GM19452 (cell line): Measurements from ENCODE around the gene ADORA1.

Experiments
- ATAC-seq: cut with Tn5 transposase; IDR thresholded peaks from one replicate; pipeline ENCODE4 v1.9.1; 2021; ENCODE audit not compliant: unreplicated experiment

Gene ADORA1

GRCh38 chr1:203184467-203184866, 56.9 kb downstream of the ADORA1 start:
- no peak for ATAC-seq

- ATAC-seq = no peak
Measured at GRCh38 chr1:203185061-203185461, 57.5 kb downstream of the ADORA1 start.

- no peak for ATAC-seq
Measured at GRCh38 chr1:203185585-203185984, 58.1 kb downstream of the ADORA1 start.

- no peak for ATAC-seq
Measured at GRCh38 chr1:203186091-203186445, 58.5 kb downstream of the ADORA1 start.

GRCh38 chr1:203186446-203187303, 59.1 kb downstream of the ADORA1 start, which contains the start of gene CHI3L1:
CHI3L1 (minus strand) TSS chr1:203186704; CDS start chr1:203186623, 81 bp downstream.
- no peak for ATAC-seq

- ATAC-seq = no peak
Measured at GRCh38 chr1:203187304-203187685, 59.8 kb downstream of the ADORA1 start.

GRCh38 chr1:203187689-203188264, 60.3 kb downstream of the ADORA1 start:
- no peak for ATAC-seq

GRCh38 chr1:203188686-203189232, 61.2 kb downstream of the ADORA1 start:
- no peak for ATAC-seq

- no peak for ATAC-seq
Measured at GRCh38 chr1:203189951-203190352, 62.4 kb downstream of the ADORA1 start.

GRCh38 chr1:203190949-203191348, 63.4 kb downstream of the ADORA1 start:
- no peak for ATAC-seq

- ATAC-seq = no peak
Measured at GRCh38 chr1:203196371-203196770, 68.8 kb downstream of the ADORA1 start.

GRCh38 chr1:203197625-203198024, 70.1 kb downstream of the ADORA1 start:
- ATAC-seq = no peak

- ATAC-seq = no peak
Measured at GRCh38 chr1:203199002-203199401, 71.5 kb downstream of the ADORA1 start.

- ATAC-seq = no peak
Measured at GRCh38 chr1:203199481-203199815, 71.9 kb downstream of the ADORA1 start.

- ATAC-seq = no peak
Measured at GRCh38 chr1:203199816-203200571, 72.5 kb downstream of the ADORA1 start.

GRCh38 chr1:203200916-203201315, 73.4 kb downstream of the ADORA1 start:
- ATAC-seq = no peak

GRCh38 chr1:203201516-203202205, 74.1 kb downstream of the ADORA1 start:
- no peak for ATAC-seq

GRCh38 chr1:203202431-203203245, 75.1 kb downstream of the ADORA1 start:
- no peak for ATAC-seq

- no peak for ATAC-seq
Measured at GRCh38 chr1:203204756-203205155, 77.2 kb downstream of the ADORA1 start.

GRCh38 chr1:203206129-203206687, 78.7 kb downstream of the ADORA1 start:
- no peak for ATAC-seq
